HUDEP-2 (cell line): ENCODE measurements around the gene ZNF844.
"Not testable (repeated sequence)": the region's sequence is repeated elsewhere in the genome, so short reads cannot be mapped to it uniquely, and the experiment has no call there.

Experiments used
- DNase-seq, 76 experiments: peaks; one replicate each; lab custom pipeline; 2025; ENCODE audit not compliant: unreplicated experiment in 76 of 76; lab: John Stamatoyannopoulos, UW

The ZNF844 gene

GRCh38 chr19:12092065-12092867, 27.7 kb downstream of the ZNF844 start:
- DNase-seq, result peak in 64 of 76 experiments; percentile 9 to 92 (median 74)

- DNase-seq, result no peak
Observed at GRCh38 chr19:12092956-12093355, 28.4 kb downstream of the ZNF844 start.

DNA sequence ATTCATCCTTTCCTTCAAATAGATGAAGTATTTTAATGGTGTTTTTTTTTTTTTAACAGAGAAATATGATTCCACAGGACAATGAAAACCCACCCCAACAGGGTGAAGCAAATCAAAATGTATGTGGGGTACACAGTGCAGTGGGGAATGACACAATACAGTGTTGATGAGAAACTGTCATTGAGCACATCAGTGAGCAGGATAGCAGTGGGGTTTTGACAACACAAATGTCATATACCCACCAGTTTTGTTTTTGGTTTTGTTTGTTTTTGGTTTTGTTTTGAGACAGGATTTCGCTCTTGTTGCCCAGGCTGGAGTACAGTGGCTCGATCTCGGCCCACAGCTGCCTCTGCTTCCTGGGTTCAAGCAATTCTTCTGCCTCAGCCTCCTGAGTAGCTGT, 29.2 kb downstream of the ZNF844 start:
- DNase-seq, result no peak

- no peak for DNase-seq
Observed at GRCh38 chr19:12095111-12095790, 30.7 kb downstream of the ZNF844 start.

DNA sequence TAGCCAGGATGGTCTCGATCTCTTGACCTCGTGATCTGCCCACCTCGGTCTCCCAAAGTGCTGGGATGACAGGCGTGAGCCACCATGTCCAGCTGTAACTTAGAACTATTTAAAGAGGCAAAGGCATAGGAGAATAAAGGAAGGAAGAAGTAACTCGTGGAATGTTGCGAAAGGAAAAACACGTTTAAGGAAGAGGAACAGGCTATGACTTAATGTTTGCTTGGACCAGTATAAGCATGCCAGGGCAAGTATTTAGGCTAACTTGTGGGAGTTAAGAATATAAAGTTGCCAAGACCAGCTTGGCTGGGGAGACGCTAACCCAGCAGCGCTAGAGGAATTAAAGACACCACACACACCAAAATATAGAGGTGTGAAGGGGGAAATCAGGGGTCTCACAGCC, 33.5 kb downstream of the ZNF844 start:
- DNase-seq, result no peak

GRCh38 chr19:12103909-12104308, 39.4 kb downstream of the ZNF844 start:
- not testable (repeated sequence) for DNase-seq

GRCh38 chr19:12111176-12111575, 46.6 kb downstream of the ZNF844 start:
- DNase-seq, result no peak

DNA sequence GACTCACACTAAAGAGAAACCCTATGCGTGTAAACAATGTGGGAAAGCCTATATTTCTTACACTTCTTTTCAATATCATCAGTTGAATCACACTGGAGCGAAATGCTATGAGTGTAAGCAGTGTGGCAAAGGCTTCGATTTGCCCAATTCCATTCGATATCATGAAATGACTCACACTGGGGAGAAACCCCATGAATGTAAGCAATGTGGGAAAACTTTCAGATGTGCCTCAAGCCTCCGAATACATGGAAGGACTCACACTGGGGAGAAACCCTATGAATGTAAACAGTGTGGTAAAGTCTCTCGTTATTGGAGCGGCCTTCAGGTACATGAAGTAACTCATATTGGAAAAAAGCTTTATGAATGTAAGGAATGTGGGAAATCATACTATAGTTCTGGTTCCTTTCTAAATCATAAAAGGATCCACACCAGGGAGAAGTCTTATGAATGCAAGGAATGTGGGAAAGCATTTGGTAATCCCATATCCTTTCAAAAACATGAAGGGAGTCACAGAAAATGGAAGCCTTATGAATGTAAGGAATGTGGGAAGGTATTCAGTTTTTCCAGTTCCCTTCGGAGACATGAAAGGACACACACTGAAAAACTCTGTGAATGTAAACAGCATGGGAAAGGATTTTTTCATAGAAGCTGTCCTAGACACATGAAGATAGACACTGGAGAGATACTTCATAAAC, 47.6 kb downstream of the ZNF844 start:
- no peak for DNase-seq

DNA sequence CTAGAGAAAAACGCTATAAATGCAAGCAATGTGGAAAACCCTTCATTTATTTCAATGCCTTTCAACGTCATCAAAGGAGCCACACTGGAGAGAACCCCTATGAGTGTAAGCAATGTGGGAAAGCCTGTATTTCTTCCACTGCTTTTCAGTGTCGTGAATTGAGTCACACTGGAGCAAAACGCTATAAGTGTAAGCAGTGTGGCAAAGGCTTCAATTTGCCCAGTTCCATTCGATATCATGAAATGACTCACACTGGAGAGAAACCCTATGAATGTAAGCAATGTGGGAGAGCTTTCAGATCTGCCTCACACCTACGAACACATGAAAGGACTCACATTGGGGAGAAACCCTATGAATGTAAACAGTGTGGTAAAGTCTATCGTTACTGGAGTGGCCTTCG, 48.2 kb downstream of the ZNF844 start:
- no peak for DNase-seq

GRCh38 chr19:12113121-12113520, 48.6 kb downstream of the ZNF844 start:
- no peak for DNase-seq

DNA sequence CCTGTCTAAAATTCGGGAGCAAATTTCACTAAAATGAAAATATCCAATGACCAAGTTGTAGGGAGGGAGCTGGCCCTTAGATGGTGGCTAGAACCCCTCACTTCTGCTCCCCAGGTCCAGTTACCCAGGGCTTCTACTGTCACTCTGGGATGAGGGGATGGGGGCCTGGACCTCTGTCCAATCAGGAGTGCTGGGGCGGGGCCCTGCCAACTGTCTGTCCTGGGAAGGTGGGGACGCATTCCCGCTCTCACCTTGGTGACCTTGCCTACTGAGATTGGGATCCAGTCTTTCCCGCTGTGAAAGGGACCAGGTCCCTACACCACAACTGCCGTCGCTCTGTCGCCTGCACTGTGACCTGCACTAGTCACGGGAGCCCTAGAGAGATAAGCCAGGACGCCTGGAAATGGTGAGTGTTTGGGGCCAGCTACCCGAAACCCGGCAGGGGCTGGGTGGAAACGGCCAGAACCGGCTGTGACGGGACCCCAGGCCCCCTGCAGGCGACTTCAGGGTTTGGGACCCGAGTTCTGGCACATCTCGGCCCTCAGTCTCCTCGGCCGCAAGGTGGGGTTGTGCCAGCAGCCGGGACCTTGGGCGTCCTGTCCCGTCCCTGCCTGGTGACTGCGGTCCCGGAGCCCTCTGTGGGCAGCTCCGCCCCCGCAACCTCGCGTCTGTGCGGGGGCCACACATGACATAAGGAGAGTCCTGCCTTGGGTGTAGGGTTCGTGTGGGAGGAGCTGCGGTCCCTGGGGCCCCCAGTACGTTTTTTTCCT, 52.9 kb downstream of the ZNF844 start:
- DNase-seq, result no peak

DNA sequence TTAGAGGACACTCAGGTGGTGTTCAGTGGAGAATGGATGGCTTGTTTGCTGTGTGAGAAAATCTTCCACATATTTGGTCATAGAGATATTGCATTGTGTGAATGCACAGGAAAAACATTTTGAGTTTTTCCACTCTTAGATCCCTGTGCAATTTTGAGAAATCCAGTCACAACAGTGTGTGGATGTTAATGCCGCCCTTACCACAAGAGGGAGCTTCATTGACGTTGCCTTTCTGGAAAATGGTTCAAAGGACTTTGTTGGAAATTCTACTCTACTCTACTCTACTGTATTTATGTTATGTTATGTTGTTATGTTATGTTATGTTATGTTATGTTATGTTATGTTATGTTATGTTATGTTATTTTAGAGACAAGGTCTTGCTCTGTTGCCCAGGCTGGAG, 62.2 kb downstream of the ZNF844 start:
- DNase-seq, result peak in 3 of 76 experiments; percentile 2 to 20 (median 16)
